Thoracic aorta (tissue), 2 donors: ENCODE data around the gene RFXAP. TPM values are rescaled to one million over a fixed set of nuclear protein-coding genes. Genes with fewer than 3 reads are reported as not detected.
A peak's percentile ranks its signal among the peaks of the same experiment; 100 is the strongest.

ENCODE experiments used
- ATAC-seq: fragments of 150-250 bp; one replicate; pipeline ENCODE4 v1.8.0; 2017; ENCODE audit warnings: low read depth; ENCODE audit not compliant: insufficient number of reproducible peaks, low FRiP score
- DNase-seq: peaks from one replicate; pipeline ENCODE4 v3.0.0-alpha.2; 2020; ENCODE audit warnings: low spot score
- H3K27ac ChIP-seq, 2 donors: fragments of 200-600 bp; sonication (generic); 1 replicate in 1 of 2; 2 replicates in 1 of 2; pipeline ENCODE4 v1.5.1; 2016; ENCODE audit warnings: mild to moderate bottlenecking in 2 of 2, moderate library complexity in 2 of 2
- H3K27me3 ChIP-seq: fragments of 200-600 bp; sonication (generic); replicated peaks from 2 replicates; pipeline ENCODE4 v1.6.0; 2016; ENCODE audit warnings: mild to moderate bottlenecking; ENCODE audit not compliant: insufficient read depth
- H3K36me3 ChIP-seq: fragments of 200-600 bp; sonication (generic); one replicate; pipeline ENCODE4 v1.5.1; 2016
- H3K4me1 ChIP-seq, 2 donors: fragments of 200-600 bp; sonication (generic); 1 replicate in 1 of 2; 2 replicates in 1 of 2; pipeline versions ENCODE4 v1.5.1 to v1.6.0; 2016; ENCODE audit warnings: low read depth in 2 of 2, mild to moderate bottlenecking in 1 of 2; ENCODE audit not compliant: control insufficient read depth in 1 of 2
- H3K4me3 ChIP-seq: fragments of 200-600 bp; sonication (generic); 2 replicates; pipeline ENCODE4 v1.5.1; 2016; ENCODE audit warnings: mild to moderate bottlenecking
- H3K9me3 ChIP-seq: fragments of 200-600 bp; sonication (generic); 2 replicates; pipeline ENCODE4 v1.5.1; 2016
- CTCF ChIP-seq: fragments of 200-600 bp; sonication (generic); IDR thresholded peaks from one replicate; pipeline ENCODE4 v1.5.1; 2019; ENCODE audit warnings: antibody characterized with exemption
- total RNA-seq, 2 donors: library from RNA; depleted of rRNA; stranded (reverse); fragments of >200 nt; gene quantifications; one replicate each; pipeline versions ENCODE4 v1.1.0 to v1.2.3, GENCODE V29; 2016

The RFXAP gene
- total RNA-seq, 2 donors from 2014 or later, result 2.2 to 6.3 TPM

GRCh38 chr13:36814465-36814864, 4.6 kb upstream of the RFXAP start:
- DNase-seq (no peak), ATAC-seq (no peak)
- H3K9me3 ChIP-seq, result no peaks in the 10 kb centered on the region
- no peak for TF ChIP-seq CTCF
- no peaks in the 10 kb centered on the region for H3K27me3 ChIP-seq
- H3K4me1 ChIP-seq, result peaks cover 0 to 8% of the 10 kb centered on the region in 2 donors
- no peak overlapping the region for H3K27ac ChIP-seq
- H3K4me3 ChIP-seq, result no peak overlapping the region
- no peaks in the 10 kb centered on the region for H3K36me3 ChIP-seq

GRCh38 chr13:36815062-36815461, 4.0 kb upstream of the RFXAP start:
- no peak for TF ChIP-seq CTCF
- H3K4me3 ChIP-seq, result no peak overlapping the region
- H3K9me3 ChIP-seq, result no peaks in the 10 kb centered on the region
- no peaks in the 10 kb centered on the region for H3K36me3 ChIP-seq
- H3K4me1 ChIP-seq, result peaks cover under 1 to 12% of the 10 kb centered on the region in 2 donors
- ATAC-seq (no peak), DNase-seq (no peak)
- no peak overlapping the region for H3K27ac ChIP-seq
- H3K27me3 ChIP-seq, result no peaks in the 10 kb centered on the region

GRCh38 chr13:36817996-36818803, 822 bp upstream of the RFXAP start:
- DNase-seq (no peak), ATAC-seq (no peak)
- Histone ChIP-seq H3K27ac (peak overlapping the region in 1 of 2 donors; percentile 38), H3K9me3 (no peaks in the 10 kb centered on the region), H3K27me3 (no peaks in the 10 kb centered on the region), H3K36me3 (no peaks in the 10 kb centered on the region), H3K4me1 (peaks cover 9 to 35% of the 10 kb centered on the region in 2 donors), H3K4me3 (peak overlapping the region; percentile 74)
- no peak for TF ChIP-seq CTCF

GRCh38 chr13:36819739-36820090, 693 bp downstream of the RFXAP start:
- peak; percentile 1 for ATAC-seq
- Histone ChIP-seq H3K9me3 (no peaks in the 10 kb centered on the region), H3K36me3 (no peaks in the 10 kb centered on the region), H3K27me3 (no peaks in the 10 kb centered on the region), H3K4me1 (peaks cover 9 to 35% of the 10 kb centered on the region in 2 donors), H3K4me3 (peak overlapping the region; percentile 74), H3K27ac (peak overlapping the region in 1 of 2 donors; percentile 38)
- DNase-seq, result no peak
- TF ChIP-seq CTCF, result no peak

- H3K27ac ChIP-seq, result peak overlapping the region in 1 of 2 donors; percentile 38
- no peak for ATAC-seq
- peaks cover 9 to 35% of the 10 kb centered on the region in 2 donors for H3K4me1 ChIP-seq
- H3K9me3 ChIP-seq, result no peaks in the 10 kb centered on the region
- peak overlapping the region; percentile 74 for H3K4me3 ChIP-seq
- DNase-seq, result no peak
- no peaks in the 10 kb centered on the region for H3K36me3 ChIP-seq
- H3K27me3 ChIP-seq, result no peaks in the 10 kb centered on the region
- TF ChIP-seq CTCF, result no peak
Measured at GRCh38 chr13:36820222-36820621, 1.2 kb downstream of the RFXAP start.
